ENCODE measurements around the gene CBX1. TPM values are rescaled to one million over a fixed set of nuclear protein-coding genes. Genes with fewer than 3 reads are reported as not detected.
A peak's percentile ranks its signal among the peaks of the same experiment; 100 is the strongest.
"Not testable (repeated sequence)": the region's sequence is repeated elsewhere in the genome, so short reads cannot be mapped to it uniquely, and the experiment has no call there.

CBX1 gene
- total RNA-seq, 2 experiments from 2014 or later: 59.7 to 70.4 TPM

- Histone ChIP-seq H3K27ac (ENCODE audit: low read depth, low read length, poor library complexity, severe bottlenecking) (no peak within 1 kb of the TSS), H3K9me2 (ENCODE audit: insufficient read depth, low read length) (no peaks in the 10 kb centered on the region), H3K9me3 (ENCODE audit: low read length) (no peaks in the 10 kb centered on the region), H3K79me2 (ENCODE audit: insufficient read depth, low read depth, low read length) (no peaks in the 10 kb centered on the region), H3K4me3 (ENCODE audit: low read depth, low read length, poor library complexity, severe bottlenecking) (no peak within 1 kb of the TSS), H2AFZ (ENCODE audit: low read length) (no peak within 1 kb of the TSS), H3K36me3 (ENCODE audit: insufficient read depth, low read length) (no peaks in the 10 kb centered on the region), H3K4me2 (ENCODE audit: low read length) (peak within 1 kb of the TSS; percentile 48; the same call in 1 of the 2 replicates), H3K4me1 (ENCODE audit: insufficient read depth, low read length, poor library complexity, severe bottlenecking) (no peaks in the 10 kb centered on the region), H4K20me1 (ENCODE audit: insufficient read depth, low read length) (no peaks in the 10 kb centered on the region)
- DNase-seq (ENCODE audit: low spot score): no peak
- BruUV-seq (replicated peaks): no TSS peak
- POLR2A ChIA-PET: no interaction called here
- TF ChIP-seq EZH2phosphoT487 (IDR thresholded peaks at IDR 0.05; ENCODE audit: borderline replicate concordance, low read depth, low read length): no peak
- peak; percentile 65 for TF ChIP-seq CTCF (conservative IDR thresholded peaks at IDR 0.05; ENCODE audit: low read length)
- CTCF ChIA-PET (ENCODE audit: unreplicated experiment): interaction anchor here (0.7 to 1.2 kb wide), 2 partner anchors 9 to 17 kb away, joined by 3 to 4 read pairs; no protein-coding TSS in a partner anchor
- intact Hi-C loops (cut with micrococcal nuclease; ENCODE audit: unreplicated experiment): no loop called here
Measured at GRCh38 chr17:48037036-48037837, 64.0 kb downstream of the CBX1 start, which contains the start of gene COPZ2. COPZ2 (minus strand) TSS chr17:48037797; CDS start chr17:48037777, 20 bp downstream.

- BruUV-seq (replicated peaks): no TSS peak
Measured at GRCh38 chr17:48036693-48037035, 64.6 kb downstream of the CBX1 start.

GRCh38 chr17:48034734-48035133 lies 66.5 kb downstream of the CBX1 start:
- H3K4me2 ChIP-seq (ENCODE audit: low read length); DNase-seq (ENCODE audit: low spot score); H4K20me1 ChIP-seq (ENCODE audit: insufficient read depth, low read length); BruUV-seq (replicated peaks); intact Hi-C loops (cut with micrococcal nuclease; ENCODE audit: unreplicated experiment); POLR2A ChIA-PET; CTCF ChIA-PET (ENCODE audit: unreplicated experiment); H2AFZ ChIP-seq (ENCODE audit: low read length); H3K79me2 ChIP-seq (ENCODE audit: insufficient read depth, low read depth, low read length); H3K4me1 ChIP-seq (ENCODE audit: insufficient read depth, low read length, poor library complexity, severe bottlenecking); H3K9me2 ChIP-seq (ENCODE audit: insufficient read depth, low read length); H3K36me3 ChIP-seq (ENCODE audit: insufficient read depth, low read length); H3K4me3 ChIP-seq (ENCODE audit: low read depth, low read length, poor library complexity, severe bottlenecking); H3K9me3 ChIP-seq (ENCODE audit: low read length); H3K27ac ChIP-seq (ENCODE audit: low read depth, low read length, poor library complexity, severe bottlenecking): not testable (repeated sequence)

More at GRCh38 chr17:48036693-48037035, 64.6 kb downstream of the CBX1 start:
- DNase-seq (ENCODE audit: low spot score): no peak
- Histone ChIP-seq H4K20me1 (ENCODE audit: insufficient read depth, low read length) (no peaks in the 10 kb centered on the region), H3K4me2 (ENCODE audit: low read length) (no peak overlapping the region), H3K36me3 (ENCODE audit: insufficient read depth, low read length) (no peaks in the 10 kb centered on the region), H3K9me3 (ENCODE audit: low read length) (no peaks in the 10 kb centered on the region), H3K27ac (ENCODE audit: low read depth, low read length, poor library complexity, severe bottlenecking) (no peak overlapping the region), H3K9me2 (ENCODE audit: insufficient read depth, low read length) (no peaks in the 10 kb centered on the region), H2AFZ (ENCODE audit: low read length) (no peak overlapping the region), H3K4me3 (ENCODE audit: low read depth, low read length, poor library complexity, severe bottlenecking) (no peak overlapping the region), H3K4me1 (ENCODE audit: insufficient read depth, low read length, poor library complexity, severe bottlenecking) (no peaks in the 10 kb centered on the region), H3K79me2 (ENCODE audit: insufficient read depth, low read depth, low read length) (no peaks in the 10 kb centered on the region)
- TF ChIP-seq EZH2phosphoT487 (IDR thresholded peaks at IDR 0.05; ENCODE audit: borderline replicate concordance, low read depth, low read length) (no peak), CTCF (conservative IDR thresholded peaks at IDR 0.05; ENCODE audit: low read length) (no peak)
- intact Hi-C loops (cut with micrococcal nuclease; ENCODE audit: unreplicated experiment): no loop called here
- ChIA-PET POLR2A (no interaction called here), CTCF (ENCODE audit: unreplicated experiment) (interaction anchor here (1.2 kb wide), 1 partner anchor 9 kb away, joined by 4 read pairs; no protein-coding TSS in a partner anchor)

All from OCI-LY7 (cell line).